ENCODE results near the gene ZBTB39. TPM values are rescaled to one million over a fixed set of nuclear protein-coding genes. Genes with fewer than 3 reads are reported as not detected.
A peak's percentile ranks its signal among the peaks of the same experiment; 100 is the strongest.
"Not testable (repeated sequence)": the region's sequence is repeated elsewhere in the genome, so short reads cannot be mapped to it uniquely, and the experiment has no call there.

The ZBTB39 gene
- total RNA-seq, 1 experiment from 2014 or later = 3.6 TPM

DNA sequence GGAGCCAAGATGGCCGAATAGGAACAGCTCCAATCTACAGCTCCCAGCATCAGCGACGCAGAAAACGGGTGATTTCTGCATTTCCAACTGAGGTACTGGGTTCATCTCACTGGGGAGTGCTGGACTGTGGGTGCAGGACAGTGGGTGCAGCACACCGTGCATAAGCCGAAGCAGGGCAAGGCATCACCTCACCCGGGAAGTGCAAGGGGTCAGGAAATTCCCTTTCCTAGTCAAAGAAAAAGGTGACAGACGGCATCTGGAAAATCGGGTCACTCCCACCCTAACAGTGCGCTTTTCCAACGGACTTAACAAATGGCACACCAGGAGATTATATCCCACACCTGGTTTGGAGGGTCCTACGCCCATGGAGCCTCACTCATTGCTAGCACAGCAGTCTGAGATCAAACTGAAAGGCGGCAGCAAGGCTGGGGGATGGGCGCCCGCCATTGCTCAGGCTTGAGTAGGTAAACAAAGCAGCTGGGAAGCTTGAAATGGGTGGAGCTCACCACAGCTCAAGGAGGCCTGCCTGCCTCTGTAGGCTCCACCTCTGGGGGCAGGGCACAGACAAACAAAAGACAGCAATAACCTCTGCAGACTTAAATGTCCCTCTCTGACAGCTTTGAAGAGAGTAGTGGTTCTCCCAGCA lies 40.2 kb downstream of the ZBTB39 start:
- intact Hi-C loops (cut with micrococcal nuclease); POLR2A ChIA-PET (ENCODE audit: unreplicated experiment); CTCF ChIA-PET: not testable (repeated sequence)

DNA sequence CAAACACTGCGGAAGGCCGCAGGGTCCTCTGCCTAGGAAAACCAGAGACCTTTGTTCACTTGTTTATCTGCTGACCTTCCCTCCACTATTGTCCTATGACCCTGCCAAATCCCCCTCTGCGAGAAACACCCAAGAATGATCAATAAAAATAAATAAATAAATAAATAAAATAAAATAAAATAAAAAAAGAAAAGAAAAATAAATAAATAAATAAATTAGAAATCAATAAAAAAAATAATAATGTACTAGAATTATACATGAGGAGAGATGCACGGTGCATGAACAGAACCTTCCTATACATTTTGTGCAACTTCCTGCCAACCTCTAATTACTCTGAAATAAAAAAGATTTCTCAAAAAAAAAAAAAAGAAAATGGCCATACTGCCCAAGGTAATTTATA lies 41.2 kb downstream of the ZBTB39 start:
- BruUV-seq (replicated peaks); H3K27ac ChIP-seq (ENCODE audit: low read length); H3F3A ChIP-seq (ENCODE audit: low read length, unreplicated experiment); H2AFZ ChIP-seq (ENCODE audit: low read length); intact Hi-C loops (cut with micrococcal nuclease); H3K9me2 ChIP-seq (replicated peaks; ENCODE audit: low read length); H3K79me2 ChIP-seq (ENCODE audit: low read length); H3K27me3 ChIP-seq (ENCODE audit: low read length); H3K36me3 ChIP-seq (ENCODE audit: low read depth, low read length); H4K20me1 ChIP-seq (ENCODE audit: low read length); POLR2A ChIA-PET (ENCODE audit: unreplicated experiment); H3K9me3 ChIP-seq (ENCODE audit: low read length); DNase-seq; H3K4me3 ChIP-seq (ENCODE audit: low read length); ATAC-seq; H3K9ac ChIP-seq (ENCODE audit: low read length); H3K4me1 ChIP-seq (ENCODE audit: insufficient read depth, low read length); H3K4me2 ChIP-seq (ENCODE audit: low read length); CTCF ChIA-PET: not testable (repeated sequence)

More for the DNA sequence above, 40.2 kb downstream of the ZBTB39 start:
- peak; percentile 16 for DNase-seq
- H3K4me2 ChIP-seq (ENCODE audit: low read length); H3K4me1 ChIP-seq (ENCODE audit: insufficient read depth, low read length); H4K20me1 ChIP-seq (ENCODE audit: low read length); BruUV-seq (replicated peaks); H3K79me2 ChIP-seq (ENCODE audit: low read length); H3K27me3 ChIP-seq (ENCODE audit: low read length); ATAC-seq; H3K36me3 ChIP-seq (ENCODE audit: low read depth, low read length); H3K27ac ChIP-seq (ENCODE audit: low read length); H3K9me3 ChIP-seq (ENCODE audit: low read length); H3K9me2 ChIP-seq (replicated peaks; ENCODE audit: low read length); H3K9ac ChIP-seq (ENCODE audit: low read length); H3F3A ChIP-seq (ENCODE audit: low read length, unreplicated experiment); H3K4me3 ChIP-seq (ENCODE audit: low read length): not testable (repeated sequence)
- peak overlapping the region; percentile 65; the same call in 1 of the 2 replicates for H2AFZ ChIP-seq (ENCODE audit: low read length)

- H3K27me3 ChIP-seq (ENCODE audit: low read length); H3K36me3 ChIP-seq (ENCODE audit: low read depth, low read length); H3K9me3 ChIP-seq (ENCODE audit: low read length); ATAC-seq; H3K79me2 ChIP-seq (ENCODE audit: low read length); H3K9ac ChIP-seq (ENCODE audit: low read length); H4K20me1 ChIP-seq (ENCODE audit: low read length); H2AFZ ChIP-seq (ENCODE audit: low read length); H3K4me1 ChIP-seq (ENCODE audit: insufficient read depth, low read length); intact Hi-C loops (cut with micrococcal nuclease); CTCF ChIA-PET; POLR2A ChIA-PET (ENCODE audit: unreplicated experiment); H3K4me3 ChIP-seq (ENCODE audit: low read length); H3K4me2 ChIP-seq (ENCODE audit: low read length); BruUV-seq (replicated peaks); H3K9me2 ChIP-seq (replicated peaks; ENCODE audit: low read length); DNase-seq; H3F3A ChIP-seq (ENCODE audit: low read length, unreplicated experiment); H3K27ac ChIP-seq (ENCODE audit: low read length): not testable (repeated sequence)
These were observed 42.8 kb downstream of the ZBTB39 start for GRCh38 chr12:56963557-56963956.

GRCh38 chr12:56962247-56962646 lies 44.1 kb downstream of the ZBTB39 start:
- H3K27me3 ChIP-seq (ENCODE audit: low read length); H2AFZ ChIP-seq (ENCODE audit: low read length); H3F3A ChIP-seq (ENCODE audit: low read length, unreplicated experiment); H3K79me2 ChIP-seq (ENCODE audit: low read length); H3K9ac ChIP-seq (ENCODE audit: low read length); H3K36me3 ChIP-seq (ENCODE audit: low read depth, low read length); DNase-seq; intact Hi-C loops (cut with micrococcal nuclease); H3K27ac ChIP-seq (ENCODE audit: low read length); ATAC-seq; H3K9me2 ChIP-seq (replicated peaks; ENCODE audit: low read length); CTCF ChIA-PET; H4K20me1 ChIP-seq (ENCODE audit: low read length); H3K4me2 ChIP-seq (ENCODE audit: low read length); H3K9me3 ChIP-seq (ENCODE audit: low read length); BruUV-seq (replicated peaks); POLR2A ChIA-PET (ENCODE audit: unreplicated experiment); H3K4me1 ChIP-seq (ENCODE audit: insufficient read depth, low read length); H3K4me3 ChIP-seq (ENCODE audit: low read length): not testable (repeated sequence)

GRCh38 chr12:56958422-56958821 lies 47.9 kb downstream of the ZBTB39 start:
- H3K4me3 ChIP-seq (ENCODE audit: low read length) = no peak overlapping the region
- no peaks in the 10 kb centered on the region for H3K9me3 ChIP-seq (ENCODE audit: low read length)
- H3K4me1 ChIP-seq (ENCODE audit: insufficient read depth, low read length) = peaks cover 22% of the 10 kb centered on the region
- H4K20me1 ChIP-seq (ENCODE audit: low read length) = no peaks in the 10 kb centered on the region
- TF ChIP-seq CTCF (conservative IDR thresholded peaks at IDR 0.05; ENCODE audit: low read depth, low read length) (no peak), EZH2 (IDR thresholded peaks at IDR 0.05; ENCODE audit: low read length, unreplicated experiment) (no peak), EZH2phosphoT487 (IDR thresholded peaks at IDR 0.05; ENCODE audit: borderline replicate concordance, low read length) (no peak)
- BruUV-seq (replicated peaks) = no TSS peak
- no peaks in the 10 kb centered on the region for H3K9me2 ChIP-seq (replicated peaks; ENCODE audit: low read length)
- intact Hi-C loops (cut with micrococcal nuclease) = no loop called here
- H3F3A ChIP-seq (ENCODE audit: low read length, unreplicated experiment) = no peaks in the 10 kb centered on the region
- H3K36me3 ChIP-seq (ENCODE audit: low read depth, low read length) = no peaks in the 10 kb centered on the region
- CTCF ChIA-PET = no interaction called here
- H3K9ac ChIP-seq (ENCODE audit: low read length) = no peak overlapping the region
- no peak for ATAC-seq
- H3K27me3 ChIP-seq (ENCODE audit: low read length) = no peaks in the 10 kb centered on the region
- H3K27ac ChIP-seq (ENCODE audit: low read length) = no peak overlapping the region
- POLR2A ChIA-PET (ENCODE audit: unreplicated experiment) = no interaction called here
- H2AFZ ChIP-seq (ENCODE audit: low read length) = no peak overlapping the region
- H3K4me2 ChIP-seq (ENCODE audit: low read length) = no peak overlapping the region
- DNase-seq = no peak
- no peaks in the 10 kb centered on the region for H3K79me2 ChIP-seq (ENCODE audit: low read length)
